Keratinocyte (primary cell): ENCODE data around the gene COL13A1. TPM values are rescaled to one million over a fixed set of nuclear protein-coding genes. Genes with fewer than 3 reads are reported as not detected.

Source experiments
- DNase-seq: peaks from one replicate; pipeline ENCODE4 v3.0.0-alpha.2; 2011; ENCODE audit warnings: low read depth, missing footprints, low spot score
- FAIRE-seq: peaks from 2 replicates; lab custom pipeline; 2011; peaks lifted over from hg19 to GRCh38; lab: Jason Lieb, UNC
- H2AFZ ChIP-seq: 2 replicates; pipeline ENCODE4 v1.6.0; 2012; ENCODE audit warnings: low read length, control low read depth, inconsistent platforms; ENCODE audit not compliant: control insufficient read depth
- H3K27ac ChIP-seq: 2 replicates; pipeline ENCODE4 v1.5.1; 2011; ENCODE audit warnings: low read length; ENCODE audit not compliant: control insufficient read depth, insufficient read depth
- H3K27me3 ChIP-seq: 3 replicates; pipeline ENCODE4 v1.6.0; 2011; ENCODE audit warnings: low read length; ENCODE audit not compliant: control insufficient read depth, insufficient read depth; ENCODE audit errors: extremely low read depth
- H3K36me3 ChIP-seq, 2 experiments: 2 replicates in 1 of 2; 3 replicates in 1 of 2; pipeline ENCODE4 v1.5.1; 2011; ENCODE audit warnings: low read length in 2 of 2, mild to moderate bottlenecking in 1 of 2; ENCODE audit not compliant: control insufficient read depth in 2 of 2, insufficient read depth in 2 of 2; ENCODE audit errors: extremely low read depth in 1 of 2
- H3K4me1 ChIP-seq: 3 replicates; pipeline ENCODE4 v1.5.1; 2011; ENCODE audit warnings: low read length; ENCODE audit not compliant: control insufficient read depth, insufficient read depth; ENCODE audit errors: extremely low read depth
- H3K4me2 ChIP-seq: 3 replicates; pipeline ENCODE4 v1.6.0; 2011; ENCODE audit warnings: low read depth, low read length; ENCODE audit not compliant: control insufficient read depth, insufficient read depth; ENCODE audit errors: extremely low read depth
- H3K4me3 ChIP-seq, 3 experiments: fragments of 200-600 bp in 1 of 3; sonication (generic) in 1 of 3; 2 replicates in 2 of 3; 3 replicates in 1 of 3; pipeline ENCODE4 v1.5.1; 2011 to 2016; ENCODE audit warnings: low read length in 3 of 3, mild to moderate bottlenecking in 3 of 3, control low read depth in 2 of 3, inconsistent platforms in 1 of 3, low read depth in 1 of 3, mixed read lengths in 1 of 3, mixed run types in 1 of 3, moderate library complexity in 1 of 3; ENCODE audit not compliant: control insufficient read depth in 2 of 3, insufficient read depth in 2 of 3; ENCODE audit errors: extremely low read depth in 1 of 3
- H3K79me2 ChIP-seq: 2 replicates; pipeline ENCODE4 v1.6.0; 2012; ENCODE audit warnings: low read length; ENCODE audit not compliant: control insufficient read depth, insufficient read depth
- H3K9ac ChIP-seq: 3 replicates; pipeline ENCODE4 v1.6.0; 2011; ENCODE audit warnings: low read length; ENCODE audit not compliant: control insufficient read depth, insufficient read depth; ENCODE audit errors: extremely low read depth
- H3K9me1 ChIP-seq: 3 replicates; pipeline ENCODE4 v1.6.0; 2011; ENCODE audit warnings: low read length; ENCODE audit not compliant: control insufficient read depth, insufficient read depth; ENCODE audit errors: extremely low read depth
- H3K9me3 ChIP-seq: 2 replicates; pipeline ENCODE4 v1.5.1; 2012; ENCODE audit warnings: low read depth, low read length; ENCODE audit not compliant: control insufficient read depth
- H4K20me1 ChIP-seq: 3 replicates; pipeline ENCODE4 v1.6.0; 2011; ENCODE audit warnings: low read length; ENCODE audit not compliant: control insufficient read depth, insufficient read depth; ENCODE audit errors: extremely low read depth
- EZH2 ChIP-seq: IDR thresholded peaks from one replicate; pipeline ENCODE4 v1.6.1; 2012; ENCODE audit warnings: inconsistent platforms, mild to moderate bottlenecking, low read length, moderate library complexity
- dilution Hi-C: fragments of 300-500 bp; cut with MboI; formaldehyde crosslinking; loops from one replicate; pipeline ENCODE4 v1.7.0; 2020; ENCODE audit warnings: low sequenced_read_pairs; ENCODE audit not compliant: extremely low pct_ligation_motif_present
- polyA plus RNA-seq, 5 experiments: library from polyadenylated mRNA; depleted of rRNA in 3 of 5; stranded (reverse) in 3 of 5; stranded (forward) in 1 of 5; unstranded in 1 of 5; fragments of >200 nt; gene quantifications; 1 replicate in 1 of 5; 2 replicates in 3 of 5; 3 replicates in 1 of 5; pipeline versions ENCODE4 v1.2.1 to v1.2.3, GENCODE V29; 2011 to 2012; ENCODE audit warnings: missing spikeins in 2 of 5, low read depth in 1 of 5, low replicate concordance in 1 of 5
- TF ChIP-seq, protein P1 (sequence below), 3 experiments: IDR thresholded peaks in 1 of 3; conservative IDR thresholded peaks in 1 of 3; optimal IDR thresholded peaks in 1 of 3; 2 replicates in 2 of 3; 3 replicates in 1 of 3; pipeline versions ENCODE3 to v1.5.1; 2011; ENCODE audit warnings: low read length in 3 of 3, mild to moderate bottlenecking in 3 of 3, moderate library complexity in 2 of 3, control low read depth in 1 of 3, inconsistent platforms in 1 of 3; ENCODE audit not compliant: insufficient read depth in 2 of 3; ENCODE audit errors: extremely low read depth in 1 of 3

Gene COL13A1
- polyA plus RNA-seq, 1 donor (not counting 4 experiments of a cell fraction or from before 2014, with no cell fraction given), result 1.5 TPM

DNA sequence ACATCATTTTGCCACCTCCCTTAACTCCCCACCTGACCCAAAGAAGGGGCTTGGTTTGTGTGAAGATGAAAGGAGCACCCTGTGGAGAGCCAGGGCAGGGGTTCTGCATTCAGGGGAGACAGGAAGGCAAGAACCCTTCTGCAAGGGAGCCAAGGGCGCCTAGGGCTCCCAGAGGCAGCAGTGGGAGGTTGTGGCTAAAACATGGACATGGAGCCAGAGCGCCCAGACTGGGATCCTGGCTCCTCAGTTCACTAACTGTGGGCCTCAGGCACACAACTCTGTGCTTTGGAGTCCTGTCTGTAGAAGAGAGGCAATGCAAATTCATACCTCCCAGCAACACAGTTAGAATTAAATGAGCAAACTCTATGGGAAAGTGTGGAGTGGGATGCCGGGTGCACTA lies 127.9 kb downstream of the COL13A1 start:
- Histone ChIP-seq H3K9me3 (no peaks in the 10 kb centered on the region), H3K27ac (no peak overlapping the region), H3K9ac (no peak overlapping the region), H3K4me3 (no peak overlapping the region), H3K4me2 (no peak overlapping the region), H3K9me1 (no peaks in the 10 kb centered on the region), H3K4me1 (no peaks in the 10 kb centered on the region), H3K79me2 (no peaks in the 10 kb centered on the region), H3K36me3 (no peaks in the 10 kb centered on the region), H4K20me1 (no peaks in the 10 kb centered on the region), H2AFZ (no peak overlapping the region), H3K27me3 (no peaks in the 10 kb centered on the region)
- TF ChIP-seq, protein P1, sequence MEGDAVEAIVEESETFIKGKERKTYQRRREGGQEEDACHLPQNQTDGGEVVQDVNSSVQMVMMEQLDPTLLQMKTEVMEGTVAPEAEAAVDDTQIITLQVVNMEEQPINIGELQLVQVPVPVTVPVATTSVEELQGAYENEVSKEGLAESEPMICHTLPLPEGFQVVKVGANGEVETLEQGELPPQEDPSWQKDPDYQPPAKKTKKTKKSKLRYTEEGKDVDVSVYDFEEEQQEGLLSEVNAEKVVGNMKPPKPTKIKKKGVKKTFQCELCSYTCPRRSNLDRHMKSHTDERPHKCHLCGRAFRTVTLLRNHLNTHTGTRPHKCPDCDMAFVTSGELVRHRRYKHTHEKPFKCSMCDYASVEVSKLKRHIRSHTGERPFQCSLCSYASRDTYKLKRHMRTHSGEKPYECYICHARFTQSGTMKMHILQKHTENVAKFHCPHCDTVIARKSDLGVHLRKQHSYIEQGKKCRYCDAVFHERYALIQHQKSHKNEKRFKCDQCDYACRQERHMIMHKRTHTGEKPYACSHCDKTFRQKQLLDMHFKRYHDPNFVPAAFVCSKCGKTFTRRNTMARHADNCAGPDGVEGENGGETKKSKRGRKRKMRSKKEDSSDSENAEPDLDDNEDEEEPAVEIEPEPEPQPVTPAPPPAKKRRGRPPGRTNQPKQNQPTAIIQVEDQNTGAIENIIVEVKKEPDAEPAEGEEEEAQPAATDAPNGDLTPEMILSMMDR (optimal IDR thresholded peaks at IDR 0.05 in 1 of 3, IDR thresholded peaks at IDR 0.05 in 1 of 3, conservative IDR thresholded peaks at IDR 0.05 in 1 of 3; ENCODE audit: extremely low read depth in 1 of 3, insufficient read depth in 2 of 3, low read length in 3 of 3), result no peak
- no peak for TF ChIP-seq EZH2
- DNase-seq (no peak), FAIRE-seq (no peak)
- dilution Hi-C loops, result no loop called here

DNA sequence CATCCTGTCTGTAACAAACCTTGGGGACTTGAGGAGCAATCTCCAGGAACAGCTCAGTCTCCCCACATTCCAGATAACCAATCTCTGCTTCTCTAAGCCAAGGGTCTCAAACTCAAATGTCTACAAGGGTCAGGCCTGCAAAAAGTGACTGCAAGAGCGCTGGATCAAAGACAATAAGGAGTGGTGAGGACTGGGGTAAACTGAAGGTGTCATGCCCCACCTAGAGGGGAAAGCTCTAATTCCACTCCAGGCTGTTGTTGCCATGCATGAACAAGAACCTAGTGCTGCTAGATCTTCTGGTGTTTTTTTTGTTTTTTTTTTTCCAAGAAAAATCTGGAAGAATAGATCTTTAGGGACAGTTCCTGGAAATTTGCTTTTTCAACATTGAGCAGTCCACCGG lies 133.1 kb downstream of the COL13A1 start:
- TF ChIP-seq, protein P1 (optimal IDR thresholded peaks at IDR 0.05 in 1 of 3, IDR thresholded peaks at IDR 0.05 in 1 of 3, conservative IDR thresholded peaks at IDR 0.05 in 1 of 3; ENCODE audit: extremely low read depth in 1 of 3, insufficient read depth in 2 of 3, low read length in 3 of 3), result peak; percentile 13 to 36 (median 19)
- no peak for TF ChIP-seq EZH2
- no peaks in the 10 kb centered on the region for H3K79me2 ChIP-seq
- H3K27me3 ChIP-seq, result peaks cover 14% of the 10 kb centered on the region
- H3K4me2 ChIP-seq, result no peak overlapping the region
- DNase-seq (no peak), FAIRE-seq (no peak)
- no peaks in the 10 kb centered on the region for H3K9me3 ChIP-seq
- H4K20me1 ChIP-seq, result no peaks in the 10 kb centered on the region
- H2AFZ ChIP-seq, result no peak overlapping the region
- H3K9me1 ChIP-seq, result no peaks in the 10 kb centered on the region
- no peak overlapping the region for H3K27ac ChIP-seq
- H3K4me1 ChIP-seq, result no peaks in the 10 kb centered on the region
- dilution Hi-C loops, result no loop called here
- H3K9ac ChIP-seq, result no peak overlapping the region
- H3K36me3 ChIP-seq, result no peaks in the 10 kb centered on the region
- H3K4me3 ChIP-seq, result no peak overlapping the region
